Breast epithelium (tissue), 4 donors: ENCODE measurements around the gene ST6GAL1. TPM values are rescaled to one million over a fixed set of nuclear protein-coding genes. Genes with fewer than 3 reads are reported as not detected.

ENCODE experiments used
- DNase-seq, 2 donors: peaks; one replicate each; pipeline ENCODE4 v3.0.0-alpha.2; 2019; ENCODE audit warnings: low spot score in 2 of 2
- H3K27ac ChIP-seq, 2 donors: fragments of 200-600 bp; sonication (generic) in 1 of 2; one replicate each; pipeline ENCODE4 v1.5.1; 2016 to 2019; ENCODE audit warnings: mild to moderate bottlenecking in 1 of 2
- H3K27me3 ChIP-seq, 2 donors: fragments of 200-600 bp; sonication (generic) in 1 of 2; one replicate each; pipeline versions ENCODE4 v1.5.1 to v1.6.0; 2017 to 2019; ENCODE audit warnings: control low read depth in 1 of 2, mild to moderate bottlenecking in 1 of 2
- H3K36me3 ChIP-seq: fragments of 200-600 bp; one replicate; pipeline ENCODE4 v1.5.1; 2019
- H3K4me1 ChIP-seq, 2 donors: fragments of 200-600 bp; sonication (generic); one replicate each; pipeline ENCODE4 v1.5.1; 2016 to 2019; ENCODE audit warnings: control low read depth in 1 of 2
- H3K4me3 ChIP-seq, 3 donors: fragments of 200-600 bp; sonication (generic); 1 replicate in 2 of 3; 2 replicates in 1 of 3; pipeline ENCODE4 v1.5.1; 2016 to 2019; ENCODE audit warnings: mild to moderate bottlenecking in 3 of 3, moderate library complexity in 2 of 3
- H3K9me3 ChIP-seq, 2 donors: fragments of 200-600 bp; sonication (generic) in 1 of 2; one replicate each; pipeline ENCODE4 v1.5.1; 2016 to 2019; ENCODE audit warnings: control low read depth in 1 of 2
- POLR2A ChIP-seq: fragments of 450-650 bp; IDR thresholded peaks from one replicate; pipeline ENCODE4 v1.6.1; 2016; ENCODE audit warnings: antibody characterized with exemption, mild to moderate bottlenecking, moderate library complexity
- POLR2AphosphoS5 ChIP-seq, 3 donors: sonication (generic); formaldehyde crosslinking; IDR thresholded peaks; one replicate each; pipeline ENCODE4 v1.6.1; 2017; ENCODE audit warnings: antibody characterized with exemption in 3 of 3
- intact Hi-C: fragments of 100-400 bp; cut with DNase I; formaldehyde crosslinking; loops from one replicate; pipeline ENCODE4 v1.15.1; 2023; ENCODE audit warnings: low total_unique reads
- total RNA-seq, 3 donors: library from RNA; depleted of rRNA; stranded (reverse); fragments of >200 nt; gene quantifications; one replicate each; pipeline ENCODE4 v1.1.0, GENCODE V29; 2016
- TF ChIP-seq, protein P1 (sequence below), 3 donors: fragments of 450-650 bp; IDR thresholded peaks; one replicate each; pipeline ENCODE4 v1.5.1; 2016 to 2017; ENCODE audit warnings: antibody characterized with exemption in 3 of 3, mild to moderate bottlenecking in 3 of 3, moderate library complexity in 3 of 3

ST6GAL1 gene
- total RNA-seq, 3 donors from 2014 or later: 28.5 to 79.6 (median 42.3) TPM

DNA sequence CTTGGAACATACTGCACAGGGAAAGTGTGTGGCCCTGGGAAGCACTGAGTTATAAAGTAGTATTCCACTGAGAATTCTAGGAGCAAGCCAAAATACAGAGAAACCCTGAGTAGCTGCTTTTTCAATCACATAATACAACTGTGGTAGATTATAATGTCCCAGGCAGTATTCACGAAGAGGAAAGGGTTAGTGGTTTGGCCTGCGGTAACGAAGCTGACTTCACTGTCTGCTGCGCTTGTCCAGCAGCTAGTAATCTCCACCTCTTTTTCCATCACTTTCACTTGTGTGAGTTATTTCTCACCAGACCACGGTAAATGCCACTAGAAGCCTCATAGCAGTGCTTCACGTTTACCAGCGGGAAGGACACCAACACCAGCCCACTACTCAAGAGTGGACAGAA is 174.6 kb downstream of the ST6GAL1 start:
- Histone ChIP-seq H3K9me3 (no peaks in the 10 kb centered on the region), H3K27ac (peak overlapping the region in 1 of 2 donors; percentile 6), H3K27me3 (no peaks in the 10 kb centered on the region), H3K4me1 (no peaks in the 10 kb centered on the region), H3K36me3 (no peaks in the 10 kb centered on the region), H3K4me3 (peak overlapping the region in 1 of 3 donors; percentile 31)
- intact Hi-C loops: no loop called here
- TF ChIP-seq, protein P1, sequence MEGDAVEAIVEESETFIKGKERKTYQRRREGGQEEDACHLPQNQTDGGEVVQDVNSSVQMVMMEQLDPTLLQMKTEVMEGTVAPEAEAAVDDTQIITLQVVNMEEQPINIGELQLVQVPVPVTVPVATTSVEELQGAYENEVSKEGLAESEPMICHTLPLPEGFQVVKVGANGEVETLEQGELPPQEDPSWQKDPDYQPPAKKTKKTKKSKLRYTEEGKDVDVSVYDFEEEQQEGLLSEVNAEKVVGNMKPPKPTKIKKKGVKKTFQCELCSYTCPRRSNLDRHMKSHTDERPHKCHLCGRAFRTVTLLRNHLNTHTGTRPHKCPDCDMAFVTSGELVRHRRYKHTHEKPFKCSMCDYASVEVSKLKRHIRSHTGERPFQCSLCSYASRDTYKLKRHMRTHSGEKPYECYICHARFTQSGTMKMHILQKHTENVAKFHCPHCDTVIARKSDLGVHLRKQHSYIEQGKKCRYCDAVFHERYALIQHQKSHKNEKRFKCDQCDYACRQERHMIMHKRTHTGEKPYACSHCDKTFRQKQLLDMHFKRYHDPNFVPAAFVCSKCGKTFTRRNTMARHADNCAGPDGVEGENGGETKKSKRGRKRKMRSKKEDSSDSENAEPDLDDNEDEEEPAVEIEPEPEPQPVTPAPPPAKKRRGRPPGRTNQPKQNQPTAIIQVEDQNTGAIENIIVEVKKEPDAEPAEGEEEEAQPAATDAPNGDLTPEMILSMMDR (IDR thresholded peaks at IDR 0.05): no peak
- TF ChIP-seq POLR2A: no peak
- DNase-seq: no peak

DNA sequence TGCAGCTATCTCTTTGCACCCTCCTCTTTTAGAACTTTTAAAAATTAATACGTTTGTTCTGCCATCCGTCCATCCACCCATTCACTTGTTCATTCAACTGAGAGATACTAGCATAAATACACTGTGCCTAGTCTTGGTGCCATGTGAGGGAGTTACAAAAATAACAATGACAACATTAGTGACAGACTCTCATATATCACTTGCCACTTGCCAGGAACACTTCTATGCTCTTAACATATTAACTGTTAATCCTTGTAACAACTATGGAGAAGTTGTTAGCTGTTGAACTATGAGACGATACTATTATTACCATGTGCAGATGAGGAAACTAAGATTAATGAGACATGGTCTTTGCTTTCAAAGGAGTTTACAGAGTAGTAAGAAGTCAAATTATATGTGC is 175.4 kb downstream of the ST6GAL1 start:
- Histone ChIP-seq H3K27me3 (no peaks in the 10 kb centered on the region), H3K4me3 (no peak overlapping the region), H3K36me3 (no peaks in the 10 kb centered on the region), H3K4me1 (no peaks in the 10 kb centered on the region), H3K27ac (no peak overlapping the region), H3K9me3 (no peaks in the 10 kb centered on the region)
- intact Hi-C loops: no loop called here
- TF ChIP-seq, protein P1 (IDR thresholded peaks at IDR 0.05): no peak
- no peak for TF ChIP-seq POLR2AphosphoS5 (IDR thresholded peaks at IDR 0.05)
- no peak for TF ChIP-seq POLR2A
- no peak for DNase-seq

DNA sequence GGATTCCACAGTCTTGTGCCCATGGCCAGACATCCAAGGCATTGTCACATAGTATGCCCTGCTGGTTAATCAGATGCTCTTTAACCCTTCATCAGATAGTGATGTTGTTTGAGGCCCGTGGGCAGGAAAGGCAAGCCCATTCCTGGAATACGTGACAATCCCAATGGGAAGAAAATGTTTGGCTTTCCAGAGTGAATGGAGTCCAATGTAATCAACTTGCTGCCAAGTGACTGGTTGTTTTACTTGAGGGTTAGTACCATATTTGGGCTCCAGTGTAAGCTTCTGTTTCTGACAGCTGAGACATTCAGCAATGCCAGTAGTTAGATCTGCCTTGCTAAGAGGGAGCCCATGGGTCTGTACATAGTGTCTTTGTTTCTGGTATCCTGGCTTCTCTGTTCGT is 177.7 kb downstream of the ST6GAL1 start:
- Histone ChIP-seq H3K27ac (no peak overlapping the region), H3K4me1 (no peaks in the 10 kb centered on the region), H3K27me3 (no peaks in the 10 kb centered on the region), H3K9me3 (no peaks in the 10 kb centered on the region), H3K36me3 (no peaks in the 10 kb centered on the region), H3K4me3 (no peak overlapping the region)
- TF ChIP-seq, protein P1 (IDR thresholded peaks at IDR 0.05): no peak
- TF ChIP-seq POLR2A (no peak), POLR2AphosphoS5 (IDR thresholded peaks at IDR 0.05) (no peak)
- intact Hi-C loops: no loop called here
- DNase-seq: no peak

DNA sequence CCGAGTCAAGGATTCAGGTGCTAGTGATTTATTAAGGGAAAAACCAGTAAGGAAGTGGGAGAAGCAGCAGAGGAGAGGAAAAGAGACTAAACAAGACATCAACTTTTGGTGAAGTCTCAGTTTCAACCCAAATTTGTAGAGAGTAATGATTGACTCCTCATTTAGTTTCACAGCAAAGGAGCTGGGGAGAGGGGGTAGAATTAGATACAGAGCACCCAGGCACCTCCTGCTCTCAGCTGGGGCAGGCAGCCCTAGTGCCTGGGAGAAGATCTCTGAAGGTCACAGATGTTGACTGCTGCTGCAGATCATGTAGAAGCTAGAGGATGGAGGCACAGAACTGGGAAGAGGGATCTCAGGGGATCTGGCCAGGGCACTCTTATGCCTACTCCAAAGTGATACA is 179.8 kb downstream of the ST6GAL1 start:
- intact Hi-C loops: no loop called here

DNA sequence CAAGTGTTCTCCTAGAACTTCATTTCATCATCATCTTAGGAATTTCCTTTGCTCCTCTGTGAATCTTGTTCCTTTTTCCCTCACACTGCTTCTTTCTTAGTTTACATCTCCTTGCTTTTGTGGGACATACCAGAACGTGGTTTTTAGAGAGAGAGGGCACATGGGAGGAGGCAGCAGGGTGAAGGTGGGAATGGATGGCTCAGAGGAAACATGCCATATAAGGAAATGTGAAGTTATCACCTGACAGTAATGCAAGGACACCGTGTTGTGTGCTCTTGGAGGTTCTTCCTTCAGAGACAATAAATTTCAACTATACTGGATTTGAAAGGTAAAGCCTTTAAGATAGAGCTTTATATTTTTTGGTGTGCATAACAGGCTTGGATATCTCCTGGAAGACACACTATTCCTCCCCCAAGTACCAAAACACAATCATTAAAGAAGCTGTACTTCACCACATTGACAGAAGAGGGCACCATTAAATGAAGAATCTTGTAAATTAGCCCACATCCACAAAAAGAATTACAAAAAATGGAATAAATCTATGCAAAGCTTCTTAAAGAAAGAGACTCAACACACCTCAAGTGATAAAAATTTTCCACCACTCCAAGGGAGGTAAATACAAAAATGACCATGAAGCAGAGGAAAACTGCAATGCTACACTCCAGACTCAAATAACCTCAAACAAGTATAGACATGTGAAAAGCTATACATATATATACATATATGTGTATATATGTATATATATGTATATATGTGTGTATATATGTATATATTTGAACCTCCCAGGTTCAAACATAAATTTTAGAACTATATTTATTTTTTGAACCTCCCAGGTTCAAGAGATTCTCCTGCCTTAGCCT is 182.8 kb downstream of the ST6GAL1 start:
- intact Hi-C loops: no loop called here
- TF ChIP-seq POLR2A (no peak), POLR2AphosphoS5 (IDR thresholded peaks at IDR 0.05) (no peak)
- TF ChIP-seq, protein P1 (IDR thresholded peaks at IDR 0.05): peak in 2 of 3 donors; percentile 50 to 57
- H3K27me3 ChIP-seq: no peaks in the 10 kb centered on the region
- no peaks in the 10 kb centered on the region for H3K36me3 ChIP-seq
- no peak overlapping the region for H3K27ac ChIP-seq
- DNase-seq: no peak
- no peak overlapping the region for H3K4me3 ChIP-seq
- no peaks in the 10 kb centered on the region for H3K9me3 ChIP-seq
- no peaks in the 10 kb centered on the region for H3K4me1 ChIP-seq

More for the DNA sequence above, 179.8 kb downstream of the ST6GAL1 start:
- Histone ChIP-seq H3K27ac (no peak overlapping the region), H3K9me3 (no peaks in the 10 kb centered on the region), H3K36me3 (no peaks in the 10 kb centered on the region), H3K27me3 (no peaks in the 10 kb centered on the region), H3K4me3 (no peak overlapping the region), H3K4me1 (no peaks in the 10 kb centered on the region)
- TF ChIP-seq POLR2A: no peak
- TF ChIP-seq, protein P1 (IDR thresholded peaks at IDR 0.05): no peak
- no peak for TF ChIP-seq POLR2AphosphoS5 (IDR thresholded peaks at IDR 0.05)
- no peak for DNase-seq
